ENCODE data around the gene OSGIN1.
"Not testable (repeated sequence)": the region's sequence is repeated elsewhere in the genome, so short reads cannot be mapped to it uniquely, and the experiment has no call there.

OSGIN1 gene

GRCh38 chr16:83926726-83927397 lies 26.2 kb upstream of the OSGIN1 start:
- DNase-seq, result no peak

GRCh38 chr16:83928341-83929055 lies 24.5 kb upstream of the OSGIN1 start:
- no peak for DNase-seq

GRCh38 chr16:83929811-83930555 lies 23.1 kb upstream of the OSGIN1 start:
- no peak for DNase-seq

GRCh38 chr16:83930730-83931500 lies 22.1 kb upstream of the OSGIN1 start:
- DNase-seq, result no peak

GRCh38 chr16:83931556-83931955 lies 21.5 kb upstream of the OSGIN1 start:
- DNase-seq, result no peak

GRCh38 chr16:83932304-83932703 lies 20.7 kb upstream of the OSGIN1 start:
- DNase-seq, result no peak

- no peak for DNase-seq
Observed at GRCh38 chr16:83932955-83933673, 19.9 kb upstream of the OSGIN1 start.

GRCh38 chr16:83933885-83934683 lies 19.0 kb upstream of the OSGIN1 start:
- no peak for DNase-seq

GRCh38 chr16:83934684-83934977 lies 18.4 kb upstream of the OSGIN1 start:
- no peak for DNase-seq

- no peak for DNase-seq
Observed at GRCh38 chr16:83935005-83935857, 17.8 kb upstream of the OSGIN1 start.

- no peak for DNase-seq
Observed at GRCh38 chr16:83935858-83936255, 17.2 kb upstream of the OSGIN1 start.

- no peak for DNase-seq
Observed at GRCh38 chr16:83936581-83937165, 16.4 kb upstream of the OSGIN1 start.

- DNase-seq, result no peak
Observed at GRCh38 chr16:83937267-83937666, 15.8 kb upstream of the OSGIN1 start.

GRCh38 chr16:83937922-83938885 lies 14.8 kb upstream of the OSGIN1 start:
- DNase-seq, result no peak

GRCh38 chr16:83939266-83939855 lies 13.7 kb upstream of the OSGIN1 start:
- DNase-seq, result no peak

GRCh38 chr16:83940119-83940518 lies 12.9 kb upstream of the OSGIN1 start:
- no peak for DNase-seq

GRCh38 chr16:83940630-83941378 lies 12.2 kb upstream of the OSGIN1 start:
- no peak for DNase-seq

- DNase-seq, result not testable (repeated sequence)
Observed at GRCh38 chr16:83941546-83941945, 11.5 kb upstream of the OSGIN1 start.
